HepG2 (cell line): Measurements from ENCODE around the gene PELO. TPM values are rescaled to one million over a fixed set of nuclear protein-coding genes. Genes with fewer than 3 reads are reported as not detected.

Experiments
- ATAD3A ChIP-seq: sonication (generic); formaldehyde crosslinking; IDR thresholded peaks from 2 replicates; pipeline ENCODE4 v1.4.0; 2020; ENCODE audit warnings: missing genetic modification reagents
- CREB1 ChIP-seq, 2 experiments: fragments of 450-650 bp in 1 of 2; IDR thresholded peaks; 2 replicates each; pipeline ENCODE4 v1.6.1; 2016 to 2017; ENCODE audit warnings: control low read depth in 1 of 2, mild to moderate bottlenecking in 1 of 2, missing compliant biosample characterization in 1 of 2, missing genetic modification characterization in 1 of 2
- ESRRA ChIP-seq: sonication (generic); formaldehyde crosslinking; IDR thresholded peaks from 2 replicates; pipeline ENCODE4 v1.5.1; 2020; ENCODE audit warnings: mild to moderate bottlenecking, low read depth, missing genetic modification reagents
- FOSL2 ChIP-seq: sonication (generic); formaldehyde crosslinking; IDR thresholded peaks from 2 replicates; pipeline ENCODE4 v1.4.0; 2020; ENCODE audit warnings: missing genetic modification reagents
- HMG20A ChIP-seq: IDR thresholded peaks from 2 replicates; pipeline ENCODE4 v1.6.1; 2016; ENCODE audit warnings: borderline replicate concordance
- NR2C2 ChIP-seq: sonication (generic); formaldehyde crosslinking; IDR thresholded peaks from 2 replicates; pipeline ENCODE4 v1.4.0; 2020; ENCODE audit warnings: missing genetic modification reagents, mild to moderate bottlenecking, moderate library complexity, borderline replicate concordance
- YEATS2 ChIP-seq: sonication (generic); formaldehyde crosslinking; IDR thresholded peaks from 2 replicates; pipeline ENCODE4 v1.4.0; 2020; ENCODE audit warnings: missing genetic modification reagents, borderline replicate concordance
- ZNF101 ChIP-seq: sonication (generic); formaldehyde crosslinking; IDR thresholded peaks from 2 replicates; pipeline ENCODE4 v1.4.0; 2020; ENCODE audit warnings: mild to moderate bottlenecking, low read depth, missing genetic modification reagents, borderline replicate concordance
- ZNF207 ChIP-seq: fragments of 450-650 bp; IDR thresholded peaks from 2 replicates; pipeline ENCODE4 v1.6.1; 2016; ENCODE audit warnings: antibody characterized with exemption, borderline replicate concordance
- ZNF264 ChIP-seq: sonication (generic); formaldehyde crosslinking; IDR thresholded peaks from 2 replicates; pipeline ENCODE4 v1.4.0; 2020; ENCODE audit warnings: missing genetic modification reagents
- ZNF468 ChIP-seq: sonication (generic); formaldehyde crosslinking; IDR thresholded peaks from 2 replicates; pipeline ENCODE4 v1.8.0; 2022; ENCODE audit warnings: mild to moderate bottlenecking, moderate library complexity, missing genetic modification reagents
- ZNF7 ChIP-seq: IDR thresholded peaks from 2 replicates; pipeline ENCODE4 v1.6.1; 2016; ENCODE audit warnings: missing biosample characterization, missing genetic modification reagents
- ZSCAN9 ChIP-seq: IDR thresholded peaks from 2 replicates; pipeline ENCODE4 v1.6.1; 2016; ENCODE audit warnings: borderline replicate concordance
- polyA plus RNA-seq, 8 experiments: library from polyadenylated mRNA; depleted of rRNA in 3 of 8; stranded (reverse) in 7 of 8; unstranded in 1 of 8; fragments of >200 nt; fragmentation: Illumina TruSeq in 4 of 8; extraction: Trizol in 4 of 8; gene quantifications; 2 replicates each; pipeline versions ENCODE4 v1.2.1 to v1.2.3, GENCODE V29; 2011 to 2016; ENCODE audit warnings: low read depth in 4 of 8, missing spikeins in 1 of 8, mixed read lengths in 1 of 8; ENCODE audit not compliant: insufficient read depth in 1 of 8
- total RNA-seq, 5 experiments: library from RNA; depleted of rRNA; stranded (reverse); fragments of >200 nt; fragmentation: Illumina TruSeq; extraction: Trizol; gene quantifications; 2 replicates each; pipeline ENCODE4 v1.2.3, GENCODE V29; 2016; ENCODE audit warnings: low read depth in 1 of 5
- TF ChIP-seq, protein P1 (sequence below): sonication (generic); formaldehyde crosslinking; IDR thresholded peaks from 2 replicates; pipeline ENCODE4 v1.5.1; 2020; ENCODE audit warnings: mild to moderate bottlenecking, moderate library complexity, missing genetic modification reagents
- TF ChIP-seq, protein P2 (sequence below): sonication (generic); formaldehyde crosslinking; conservative IDR thresholded peaks from 2 replicates; pipeline ENCODE4 v1.8.0; 2022; ENCODE audit warnings: missing genetic modification reagents
- TF ChIP-seq, protein P3 (sequence below): sonication (generic); formaldehyde crosslinking; IDR thresholded peaks from 2 replicates; pipeline ENCODE4 v1.4.0; 2020; ENCODE audit warnings: missing genetic modification reagents
- TF ChIP-seq, protein P4 (sequence below): sonication (generic); formaldehyde crosslinking; IDR thresholded peaks from 2 replicates; pipeline ENCODE4 v1.8.0; 2022; ENCODE audit warnings: missing genetic modification reagents, low read depth, mild to moderate bottlenecking, borderline replicate concordance
- TF ChIP-seq, protein P5 (sequence below): sonication (generic); formaldehyde crosslinking; IDR thresholded peaks from 2 replicates; pipeline ENCODE4 v1.4.0; 2020; ENCODE audit warnings: missing genetic modification reagents

PELO gene
- total and polyA plus RNA-seq, 2 of the 13 experiments (the other 11 are each of a cell fraction or from before 2014, with no cell fraction given): 19.0 to 23.9 TPM

DNA sequence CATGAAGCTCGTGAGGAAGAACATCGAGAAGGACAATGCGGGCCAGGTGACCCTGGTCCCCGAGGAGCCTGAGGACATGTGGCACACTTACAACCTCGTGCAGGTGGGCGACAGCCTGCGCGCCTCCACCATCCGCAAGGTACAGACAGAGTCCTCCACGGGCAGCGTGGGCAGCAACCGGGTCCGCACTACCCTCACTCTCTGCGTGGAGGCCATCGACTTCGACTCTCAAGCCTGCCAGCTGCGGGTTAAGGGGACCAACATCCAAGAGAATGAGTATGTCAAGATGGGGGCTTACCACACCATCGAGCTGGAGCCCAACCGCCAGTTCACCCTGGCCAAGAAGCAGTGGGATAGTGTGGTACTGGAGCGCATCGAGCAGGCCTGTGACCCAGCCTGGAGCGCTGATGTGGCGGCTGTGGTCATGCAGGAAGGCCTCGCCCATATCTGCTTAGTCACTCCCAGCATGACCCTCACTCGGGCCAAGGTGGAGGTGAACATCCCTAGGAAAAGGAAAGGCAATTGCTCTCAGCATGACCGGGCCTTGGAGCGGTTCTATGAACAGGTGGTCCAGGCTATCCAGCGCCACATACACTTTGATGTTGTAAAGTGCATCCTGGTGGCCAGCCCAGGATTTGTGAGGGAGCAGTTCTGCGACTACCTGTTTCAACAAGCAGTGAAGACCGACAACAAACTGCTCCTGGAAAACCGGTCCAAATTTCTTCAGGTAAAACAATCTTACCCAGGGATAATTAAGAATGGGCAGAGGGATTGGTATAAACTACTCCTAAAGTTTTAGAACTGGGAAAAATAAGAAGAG lies 12.9 kb downstream of the PELO start (continued):
- TF ChIP-seq, protein P1, sequence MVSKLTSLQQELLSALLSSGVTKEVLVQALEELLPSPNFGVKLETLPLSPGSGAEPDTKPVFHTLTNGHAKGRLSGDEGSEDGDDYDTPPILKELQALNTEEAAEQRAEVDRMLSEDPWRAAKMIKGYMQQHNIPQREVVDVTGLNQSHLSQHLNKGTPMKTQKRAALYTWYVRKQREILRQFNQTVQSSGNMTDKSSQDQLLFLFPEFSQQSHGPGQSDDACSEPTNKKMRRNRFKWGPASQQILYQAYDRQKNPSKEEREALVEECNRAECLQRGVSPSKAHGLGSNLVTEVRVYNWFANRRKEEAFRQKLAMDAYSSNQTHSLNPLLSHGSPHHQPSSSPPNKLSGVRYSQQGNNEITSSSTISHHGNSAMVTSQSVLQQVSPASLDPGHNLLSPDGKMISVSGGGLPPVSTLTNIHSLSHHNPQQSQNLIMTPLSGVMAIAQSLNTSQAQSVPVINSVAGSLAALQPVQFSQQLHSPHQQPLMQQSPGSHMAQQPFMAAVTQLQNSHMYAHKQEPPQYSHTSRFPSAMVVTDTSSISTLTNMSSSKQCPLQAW (CRISPR knock-in tag): 0 out of 2 replicates have a peak, but pooled peaks have one; percentile 20
- TF ChIP-seq ZNF468 (CRISPR knock-in tag) (peak; percentile 9; the same call in 1 of the 2 replicates), HMG20A (no peak), ZNF7 (CRISPR knock-in tag) (no peak), YEATS2 (CRISPR knock-in tag) (0 out of 2 replicates have a peak, but pooled peaks have one; percentile 20), ZSCAN9 (no peak), ZNF207 (no peak), ATAD3A (CRISPR knock-in tag) (no peak), CREB1 (IDR thresholded peaks at IDR 0.05) (no peak), CREB1 (CRISPR knock-in tag; IDR thresholded peaks at IDR 0.05) (no peak), FOSL2 (peak; percentile 61; the same call in 1 of the 2 replicates), ESRRA (0 out of 2 replicates have a peak, but pooled peaks have one; percentile 7), NR2C2 (CRISPR knock-in tag) (peak; percentile 19; the same call in 1 of the 2 replicates), ZNF101 (CRISPR knock-in tag) (no peak), ZNF264 (CRISPR knock-in tag) (no peak)
- TF ChIP-seq, protein P2, sequence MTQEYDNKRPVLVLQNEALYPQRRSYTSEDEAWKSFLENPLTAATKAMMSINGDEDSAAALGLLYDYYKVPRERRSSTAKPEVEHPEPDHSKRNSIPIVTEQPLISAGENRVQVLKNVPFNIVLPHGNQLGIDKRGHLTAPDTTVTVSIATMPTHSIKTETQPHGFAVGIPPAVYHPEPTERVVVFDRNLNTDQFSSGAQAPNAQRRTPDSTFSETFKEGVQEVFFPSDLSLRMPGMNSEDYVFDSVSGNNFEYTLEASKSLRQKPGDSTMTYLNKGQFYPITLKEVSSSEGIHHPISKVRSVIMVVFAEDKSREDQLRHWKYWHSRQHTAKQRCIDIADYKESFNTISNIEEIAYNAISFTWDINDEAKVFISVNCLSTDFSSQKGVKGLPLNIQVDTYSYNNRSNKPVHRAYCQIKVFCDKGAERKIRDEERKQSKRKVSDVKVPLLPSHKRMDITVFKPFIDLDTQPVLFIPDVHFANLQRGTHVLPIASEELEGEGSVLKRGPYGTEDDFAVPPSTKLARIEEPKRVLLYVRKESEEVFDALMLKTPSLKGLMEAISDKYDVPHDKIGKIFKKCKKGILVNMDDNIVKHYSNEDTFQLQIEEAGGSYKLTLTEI: no peak
- TF ChIP-seq, protein P3, sequence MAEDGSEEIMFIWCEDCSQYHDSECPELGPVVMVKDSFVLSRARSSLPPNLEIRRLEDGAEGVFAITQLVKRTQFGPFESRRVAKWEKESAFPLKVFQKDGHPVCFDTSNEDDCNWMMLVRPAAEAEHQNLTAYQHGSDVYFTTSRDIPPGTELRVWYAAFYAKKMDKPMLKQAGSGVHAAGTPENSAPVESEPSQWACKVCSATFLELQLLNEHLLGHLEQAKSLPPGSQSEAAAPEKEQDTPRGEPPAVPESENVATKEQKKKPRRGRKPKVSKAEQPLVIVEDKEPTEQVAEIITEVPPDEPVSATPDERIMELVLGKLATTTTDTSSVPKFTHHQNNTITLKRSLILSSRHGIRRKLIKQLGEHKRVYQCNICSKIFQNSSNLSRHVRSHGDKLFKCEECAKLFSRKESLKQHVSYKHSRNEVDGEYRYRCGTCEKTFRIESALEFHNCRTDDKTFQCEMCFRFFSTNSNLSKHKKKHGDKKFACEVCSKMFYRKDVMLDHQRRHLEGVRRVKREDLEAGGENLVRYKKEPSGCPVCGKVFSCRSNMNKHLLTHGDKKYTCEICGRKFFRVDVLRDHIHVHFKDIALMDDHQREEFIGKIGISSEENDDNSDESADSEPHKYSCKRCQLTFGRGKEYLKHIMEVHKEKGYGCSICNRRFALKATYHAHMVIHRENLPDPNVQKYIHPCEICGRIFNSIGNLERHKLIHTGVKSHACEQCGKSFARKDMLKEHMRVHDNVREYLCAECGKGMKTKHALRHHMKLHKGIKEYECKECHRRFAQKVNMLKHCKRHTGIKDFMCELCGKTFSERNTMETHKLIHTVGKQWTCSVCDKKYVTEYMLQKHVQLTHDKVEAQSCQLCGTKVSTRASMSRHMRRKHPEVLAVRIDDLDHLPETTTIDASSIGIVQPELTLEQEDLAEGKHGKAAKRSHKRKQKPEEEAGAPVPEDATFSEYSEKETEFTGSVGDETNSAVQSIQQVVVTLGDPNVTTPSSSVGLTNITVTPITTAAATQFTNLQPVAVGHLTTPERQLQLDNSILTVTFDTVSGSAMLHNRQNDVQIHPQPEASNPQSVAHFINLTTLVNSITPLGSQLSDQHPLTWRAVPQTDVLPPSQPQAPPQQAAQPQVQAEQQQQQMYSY (CRISPR knock-in tag): peak; percentile 44; the same call in 1 of the 2 replicates
- TF ChIP-seq, protein P4, sequence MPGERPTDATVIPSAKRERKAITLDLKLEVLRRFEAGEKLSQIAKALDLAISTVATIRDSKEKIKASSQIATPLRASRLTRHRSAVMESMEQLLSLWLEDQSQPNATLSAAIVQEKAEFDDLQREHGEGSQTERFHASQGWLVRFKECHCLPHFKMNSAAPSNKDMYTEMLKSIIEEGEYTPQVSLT (CRISPR knock-in tag): no peak; the same call in 1 of the 2 replicates
- TF ChIP-seq, protein P5, sequence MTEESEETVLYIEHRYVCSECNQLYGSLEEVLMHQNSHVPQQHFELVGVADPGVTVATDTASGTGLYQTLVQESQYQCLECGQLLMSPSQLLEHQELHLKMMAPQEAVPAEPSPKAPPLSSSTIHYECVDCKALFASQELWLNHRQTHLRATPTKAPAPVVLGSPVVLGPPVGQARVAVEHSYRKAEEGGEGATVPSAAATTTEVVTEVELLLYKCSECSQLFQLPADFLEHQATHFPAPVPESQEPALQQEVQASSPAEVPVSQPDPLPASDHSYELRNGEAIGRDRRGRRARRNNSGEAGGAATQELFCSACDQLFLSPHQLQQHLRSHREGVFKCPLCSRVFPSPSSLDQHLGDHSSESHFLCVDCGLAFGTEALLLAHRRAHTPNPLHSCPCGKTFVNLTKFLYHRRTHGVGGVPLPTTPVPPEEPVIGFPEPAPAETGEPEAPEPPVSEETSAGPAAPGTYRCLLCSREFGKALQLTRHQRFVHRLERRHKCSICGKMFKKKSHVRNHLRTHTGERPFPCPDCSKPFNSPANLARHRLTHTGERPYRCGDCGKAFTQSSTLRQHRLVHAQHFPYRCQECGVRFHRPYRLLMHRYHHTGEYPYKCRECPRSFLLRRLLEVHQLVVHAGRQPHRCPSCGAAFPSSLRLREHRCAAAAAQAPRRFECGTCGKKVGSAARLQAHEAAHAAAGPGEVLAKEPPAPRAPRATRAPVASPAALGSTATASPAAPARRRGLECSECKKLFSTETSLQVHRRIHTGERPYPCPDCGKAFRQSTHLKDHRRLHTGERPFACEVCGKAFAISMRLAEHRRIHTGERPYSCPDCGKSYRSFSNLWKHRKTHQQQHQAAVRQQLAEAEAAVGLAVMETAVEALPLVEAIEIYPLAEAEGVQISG (CRISPR knock-in tag): peak; percentile 21; the same call in 1 of the 2 replicates
